H1 (cell line): ENCODE measurements around the gene ITGAV.

Experiments used
- CBX8 ChIP-seq: fragments of 300-800, 300-1000 bp; sonication (generic); IDR thresholded peaks from 2 replicates; pipeline ENCODE4 v1.7.1; 2016; ENCODE audit warnings: low read depth, low read length, borderline replicate concordance
- EZH2 ChIP-seq: fragments of 200-600 bp; sonication (generic); IDR thresholded peaks from 2 replicates; pipeline ENCODE4 v1.7.1; 2012; ENCODE audit warnings: low read depth, mild to moderate bottlenecking, moderate library complexity, low read length, inconsistent platforms; ENCODE audit not compliant: severe bottlenecking
- GABPA ChIP-seq: IDR thresholded peaks from 2 replicates; pipeline ENCODE4 v1.6.1; 2011; ENCODE audit warnings: mild to moderate bottlenecking, low read length, moderate library complexity, borderline replicate concordance; ENCODE audit not compliant: insufficient read depth
- GTF2F1 ChIP-seq: IDR thresholded peaks from 2 replicates; pipeline ENCODE4 v1.6.1; 2012; ENCODE audit warnings: low read depth, low read length, improper control_type of control experiment, borderline replicate concordance
- POLR2A ChIP-seq, 2 experiments: IDR thresholded peaks; 1 replicate in 1 of 2; 2 replicates in 1 of 2; pipeline ENCODE4 v1.6.1; 2011; ENCODE audit warnings: low read depth in 2 of 2, low read length in 2 of 2, mild to moderate bottlenecking in 2 of 2; ENCODE audit errors: control extremely low read depth in 1 of 2
- POLR2AphosphoS5 ChIP-seq: IDR thresholded peaks from 2 replicates; pipeline ENCODE4 v1.6.1; 2011; ENCODE audit warnings: low read depth, low read length
- SP1 ChIP-seq: IDR thresholded peaks from 2 replicates; pipeline ENCODE4 v1.6.1; 2011; ENCODE audit warnings: low read depth, low read length
- SP2 ChIP-seq: IDR thresholded peaks from 2 replicates; pipeline ENCODE4 v1.6.1; 2012; ENCODE audit warnings: mild to moderate bottlenecking, low read length, inconsistent platforms
- TAF1 ChIP-seq: IDR thresholded peaks from 2 replicates; pipeline ENCODE4 v1.6.1; 2011; ENCODE audit warnings: mild to moderate bottlenecking, low read depth, low read length
- TBP ChIP-seq: IDR thresholded peaks from 2 replicates; pipeline ENCODE4 v1.6.1; 2011; ENCODE audit warnings: low read depth, low read length, improper control_type of control experiment
- YY1 ChIP-seq: IDR thresholded peaks from 2 replicates; pipeline ENCODE4 v1.6.1; 2011; ENCODE audit warnings: low read depth, mild to moderate bottlenecking, low read length
- TF ChIP-seq, protein P1 (sequence below), 3 experiments: IDR thresholded peaks; 1 replicate in 2 of 3; 2 replicates in 1 of 3; pipeline versions ENCODE4 v1.5.1 to v1.6.1; 2011; ENCODE audit warnings: low read length in 3 of 3, mild to moderate bottlenecking in 3 of 3, inconsistent platforms in 2 of 3, low read depth in 1 of 3, moderate library complexity in 1 of 3; ENCODE audit not compliant: insufficient read depth in 1 of 3; ENCODE audit errors: control extremely low read depth in 1 of 3

DNA sequence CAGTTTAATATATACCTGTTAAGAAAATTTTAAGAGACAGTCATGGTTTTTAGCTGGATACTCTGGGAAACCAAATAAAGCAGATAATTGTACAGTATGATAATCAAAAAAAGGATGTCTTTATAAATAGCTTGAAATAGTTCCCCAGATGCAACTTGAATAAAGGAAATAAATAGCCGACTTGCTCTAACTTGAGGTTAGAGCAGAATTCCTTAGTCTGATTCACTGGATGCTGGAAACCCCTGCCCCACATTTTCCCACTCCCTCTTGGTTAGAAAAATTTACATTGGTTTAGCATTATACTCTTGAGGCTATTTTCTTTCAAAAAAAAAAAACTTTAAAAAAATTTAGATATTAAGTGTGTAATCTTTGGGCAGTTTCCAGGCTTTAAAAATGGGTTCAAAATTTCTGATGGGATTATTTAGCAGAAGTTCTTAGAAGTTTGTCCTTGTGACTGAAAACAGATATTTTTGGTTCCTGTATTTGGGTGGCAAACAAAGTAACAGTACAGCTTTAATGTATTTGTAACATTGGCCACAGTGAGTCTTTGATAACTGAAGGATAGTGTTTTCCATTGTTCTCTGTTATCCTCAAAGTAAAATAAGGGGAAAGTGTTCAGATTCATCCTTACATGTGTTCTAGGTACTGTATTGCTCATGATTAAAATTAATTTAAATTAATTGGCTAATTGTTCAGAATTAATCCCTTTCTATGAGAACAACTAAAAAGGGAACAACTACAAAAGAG lies 39.6 kb downstream of the ITGAV start:
- TF ChIP-seq, protein P1, sequence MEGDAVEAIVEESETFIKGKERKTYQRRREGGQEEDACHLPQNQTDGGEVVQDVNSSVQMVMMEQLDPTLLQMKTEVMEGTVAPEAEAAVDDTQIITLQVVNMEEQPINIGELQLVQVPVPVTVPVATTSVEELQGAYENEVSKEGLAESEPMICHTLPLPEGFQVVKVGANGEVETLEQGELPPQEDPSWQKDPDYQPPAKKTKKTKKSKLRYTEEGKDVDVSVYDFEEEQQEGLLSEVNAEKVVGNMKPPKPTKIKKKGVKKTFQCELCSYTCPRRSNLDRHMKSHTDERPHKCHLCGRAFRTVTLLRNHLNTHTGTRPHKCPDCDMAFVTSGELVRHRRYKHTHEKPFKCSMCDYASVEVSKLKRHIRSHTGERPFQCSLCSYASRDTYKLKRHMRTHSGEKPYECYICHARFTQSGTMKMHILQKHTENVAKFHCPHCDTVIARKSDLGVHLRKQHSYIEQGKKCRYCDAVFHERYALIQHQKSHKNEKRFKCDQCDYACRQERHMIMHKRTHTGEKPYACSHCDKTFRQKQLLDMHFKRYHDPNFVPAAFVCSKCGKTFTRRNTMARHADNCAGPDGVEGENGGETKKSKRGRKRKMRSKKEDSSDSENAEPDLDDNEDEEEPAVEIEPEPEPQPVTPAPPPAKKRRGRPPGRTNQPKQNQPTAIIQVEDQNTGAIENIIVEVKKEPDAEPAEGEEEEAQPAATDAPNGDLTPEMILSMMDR (IDR thresholded peaks at IDR 0.05; ENCODE audit: control extremely low read depth in 1 of 3, insufficient read depth in 1 of 3, low read depth in 1 of 3, low read length in 3 of 3): no peak
- TF ChIP-seq GTF2F1: no peak
- no peak for TF ChIP-seq POLR2A (IDR thresholded peaks at IDR 0.05; ENCODE audit: control extremely low read depth in 1 of 2, low read depth in 2 of 2, low read length in 2 of 2)
- no peak for TF ChIP-seq TAF1
- TF ChIP-seq POLR2AphosphoS5: no peak
- TF ChIP-seq YY1: no peak
- TF ChIP-seq SP2: no peak
- no peak for TF ChIP-seq TBP
- no peak for TF ChIP-seq GABPA
- TF ChIP-seq SP1: no peak
- TF ChIP-seq EZH2: no peak
- TF ChIP-seq CBX8: no peak
